AG08395 (cell line): ENCODE results near the gene NOC4L.
A peak's percentile ranks its signal among the peaks of the same experiment; 100 is the strongest.

Experiments
- DNase-seq: peaks from one replicate; pipeline ENCODE4 v3.0.0; 2012; ENCODE audit warnings: mixed read lengths, low spot score

Gene NOC4L

DNA sequence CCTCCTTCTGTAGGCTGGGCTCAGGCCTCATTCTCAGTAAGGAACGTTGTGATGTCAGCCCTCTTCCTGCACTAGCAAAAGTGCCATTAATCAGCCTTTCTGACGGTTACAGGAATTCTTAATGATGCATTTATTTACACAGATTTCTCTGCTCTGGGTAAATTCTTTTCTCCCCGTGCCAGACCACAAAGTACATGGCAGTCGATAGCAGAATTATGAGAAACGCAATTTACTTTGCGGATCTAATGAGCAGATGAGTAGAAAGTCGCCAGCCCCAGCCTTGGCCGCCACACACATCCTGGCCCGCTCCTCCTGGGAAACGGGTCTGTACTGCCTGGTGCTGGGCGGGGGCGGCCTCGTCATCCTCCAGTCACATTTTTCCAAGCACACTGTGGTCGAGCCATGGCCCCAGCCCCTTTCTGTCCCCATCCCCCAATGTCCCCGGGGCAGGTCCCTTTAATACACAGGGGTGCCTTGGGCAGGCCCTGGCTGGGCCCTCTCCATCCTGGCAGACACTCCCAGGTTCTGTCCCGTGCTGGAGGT is 25.9 kb downstream of the NOC4L start:
- peak; percentile 52 for DNase-seq

GRCh38 chr12:132170637-132171292 is 26.5 kb downstream of the NOC4L start:
- no peak for DNase-seq

GRCh38 chr12:132171293-132171967 is 27.2 kb downstream of the NOC4L start:
- DNase-seq, result no peak

DNA sequence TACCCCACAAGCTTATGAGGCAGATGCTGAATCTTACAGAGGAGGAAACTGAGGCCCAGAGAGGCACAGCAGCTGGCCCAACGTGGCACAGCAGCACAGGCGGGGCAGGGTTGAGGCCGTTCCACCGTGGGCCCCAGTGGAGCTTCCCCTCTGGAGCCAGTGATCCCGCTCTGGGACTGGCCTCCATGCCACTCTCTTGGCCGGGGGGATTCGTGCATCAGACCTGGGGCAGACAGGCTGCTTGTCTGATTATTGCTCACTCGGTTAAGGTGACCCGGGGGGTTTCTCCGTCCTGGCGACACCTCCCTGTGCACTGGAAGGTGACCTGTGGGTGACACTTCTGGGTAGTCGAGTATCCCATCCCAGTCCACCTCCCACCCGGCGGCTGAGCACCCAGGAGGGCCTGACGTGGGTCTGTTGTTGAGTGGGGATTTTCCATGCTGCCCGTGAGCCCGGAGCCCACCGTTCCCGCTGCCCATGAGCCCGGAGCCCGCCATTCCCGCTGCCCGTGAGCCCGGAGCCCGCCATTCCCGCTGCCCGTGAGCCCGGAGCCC is 27.8 kb downstream of the NOC4L start:
- DNase-seq, result no peak

DNA sequence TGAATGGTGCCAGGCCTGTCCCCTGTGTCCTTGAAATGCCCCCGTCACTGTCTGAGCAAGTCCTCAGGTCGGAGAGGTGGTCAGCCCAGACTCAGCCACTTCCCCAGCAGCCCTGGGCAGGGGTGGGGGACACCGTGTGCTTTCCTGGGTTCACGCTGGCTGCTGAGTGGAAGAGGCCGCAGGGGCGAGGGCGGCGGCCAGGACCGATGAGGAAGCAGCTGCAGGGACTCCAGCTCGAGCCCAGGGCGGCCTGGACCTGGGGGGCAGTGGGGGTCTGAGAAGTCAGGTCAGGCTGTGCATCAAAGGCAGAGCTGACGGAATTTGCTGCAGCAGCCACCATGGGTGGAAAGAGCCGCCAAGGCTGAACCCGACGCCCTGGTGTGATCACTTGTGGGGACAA is 28.4 kb downstream of the NOC4L start:
- no peak for DNase-seq

GRCh38 chr12:132173135-132174014 is 29.1 kb downstream of the NOC4L start:
- no peak for DNase-seq

- DNase-seq, result no peak
Observed at GRCh38 chr12:132174015-132174838, 30.0 kb downstream of the NOC4L start.

DNA sequence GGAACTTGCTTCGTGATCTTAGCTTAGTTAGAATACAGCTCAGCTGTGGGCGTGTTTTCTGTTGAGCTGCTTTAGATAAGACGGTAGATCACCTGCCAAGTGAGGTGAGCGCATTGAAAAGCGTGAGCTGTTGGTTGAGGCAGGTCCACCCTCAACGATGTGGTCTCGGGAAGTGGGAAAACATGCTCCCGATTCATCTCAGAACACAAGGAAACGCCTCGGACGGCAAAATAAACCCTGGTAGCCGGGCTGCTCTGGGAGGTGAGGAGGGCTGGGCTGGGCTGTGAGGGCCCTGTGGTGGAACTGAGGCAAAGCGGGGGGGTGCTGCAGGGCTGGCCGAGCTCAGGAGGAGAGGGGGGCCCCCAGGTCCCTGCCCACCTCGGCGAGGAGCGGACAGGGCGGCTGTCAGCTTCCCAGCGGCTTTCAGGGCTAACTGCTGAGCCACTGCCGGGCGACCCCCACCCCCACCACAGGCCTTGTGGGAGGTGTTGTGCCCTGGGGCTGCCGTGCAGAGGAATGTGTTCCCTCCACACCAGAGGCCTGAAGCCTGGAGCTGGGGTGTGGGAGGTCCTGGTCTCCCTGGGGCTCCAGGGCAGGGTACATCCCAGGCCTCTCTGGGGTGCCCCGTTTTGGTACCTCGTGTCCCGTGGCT is 30.7 kb downstream of the NOC4L start:
- DNase-seq, result no peak

DNA sequence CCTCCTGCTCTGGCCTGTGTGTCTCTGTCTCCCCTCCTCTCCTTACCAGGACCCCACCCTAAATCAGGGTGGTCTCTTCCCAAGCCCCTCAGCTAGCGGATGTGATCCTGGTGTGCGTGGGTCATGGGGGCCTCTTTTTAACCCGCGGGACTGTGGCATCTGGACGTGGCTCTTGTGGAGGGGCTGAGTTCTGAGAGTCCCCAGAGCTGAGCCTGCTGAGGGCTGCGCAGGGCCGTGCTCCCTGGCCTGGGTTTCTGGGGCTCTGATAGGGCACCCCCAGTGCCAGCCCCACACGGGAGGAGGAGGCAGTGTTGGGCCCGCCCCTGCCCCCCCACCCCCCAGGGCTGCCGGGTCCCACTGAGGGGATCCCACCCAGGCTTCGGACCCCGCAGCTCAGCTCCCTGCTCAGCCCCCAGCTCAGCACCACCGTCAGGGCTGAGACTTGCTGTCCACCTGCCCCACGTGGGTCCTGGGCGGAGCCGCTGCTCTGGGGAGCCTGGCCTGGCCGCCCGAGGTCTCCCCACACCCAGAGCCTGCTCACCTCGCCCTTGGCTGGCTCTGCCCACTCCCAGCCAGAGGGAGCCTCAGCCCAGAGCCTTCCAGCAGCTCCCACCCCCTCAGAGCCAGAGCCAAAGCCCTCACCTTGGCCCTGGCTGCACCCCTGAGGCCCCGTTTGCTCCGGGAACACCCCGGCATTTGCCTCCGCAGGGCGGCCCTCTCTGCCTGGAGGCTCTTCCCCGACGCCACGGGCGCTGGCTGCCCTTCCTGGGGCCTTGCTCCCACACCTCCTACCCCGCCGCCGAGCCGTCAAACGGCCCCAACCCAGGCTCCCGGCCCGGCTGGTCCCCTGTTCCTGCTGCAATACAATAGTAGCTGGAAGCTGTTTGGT is 31.5 kb downstream of the NOC4L start:
- DNase-seq, result no peak

DNA sequence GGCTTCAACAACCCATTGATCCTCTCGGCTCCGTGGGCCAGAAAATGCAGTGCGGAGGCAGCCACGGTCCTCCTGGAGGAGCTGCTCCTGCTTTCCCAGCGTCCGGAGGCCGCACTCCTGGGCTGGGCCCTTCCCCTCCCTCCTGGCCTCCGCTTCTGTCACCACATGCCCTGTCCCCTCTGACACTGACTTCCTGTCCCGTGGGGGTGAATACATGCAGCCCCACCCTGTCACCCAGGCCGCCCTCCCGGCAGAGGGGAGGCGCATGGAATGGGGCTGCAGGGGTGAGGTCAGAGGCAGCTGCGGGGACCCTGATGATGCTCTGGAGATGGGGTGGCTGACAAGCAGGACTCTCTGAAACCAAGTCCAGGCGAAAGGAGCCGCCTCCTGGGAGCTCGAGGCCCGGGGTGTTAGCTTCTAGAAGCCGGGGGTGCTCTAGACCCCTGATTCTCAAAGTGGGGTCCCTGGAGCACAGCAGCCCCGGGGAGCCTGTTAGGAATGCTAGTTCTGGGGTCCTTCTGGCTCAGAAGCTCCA is 32.2 kb downstream of the NOC4L start:
- no peak for DNase-seq

DNA sequence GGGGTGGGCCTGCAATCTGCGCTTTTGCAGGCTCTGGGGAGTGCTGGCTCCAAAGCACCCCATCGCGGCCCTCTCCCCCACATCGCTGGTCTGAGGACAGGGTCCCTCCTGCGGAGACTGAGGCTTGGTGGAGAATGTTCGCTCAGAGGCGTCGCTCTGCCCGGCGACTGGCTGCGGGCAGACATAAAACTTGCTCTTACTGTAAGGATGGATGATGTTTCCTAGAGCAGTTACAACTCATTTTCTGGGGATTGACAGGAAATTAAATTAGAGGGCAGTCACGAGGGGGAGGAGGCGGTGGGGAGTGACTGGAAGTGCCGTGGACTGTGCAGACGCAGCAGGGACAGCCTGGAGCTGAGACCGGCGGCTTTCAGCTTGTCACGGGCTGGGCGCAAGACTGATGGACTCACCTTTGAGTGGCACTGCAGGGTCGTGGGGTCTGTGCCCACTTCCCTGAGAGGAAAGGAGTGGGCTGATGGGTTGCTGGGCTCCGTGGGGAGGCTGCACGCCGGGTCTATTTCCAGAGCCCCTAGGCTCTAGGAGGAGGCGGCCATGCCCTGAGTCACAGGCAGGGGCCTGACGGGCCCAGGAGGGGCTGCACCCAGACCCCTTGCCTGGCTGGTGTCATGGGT is 32.8 kb downstream of the NOC4L start:
- no peak for DNase-seq

DNA sequence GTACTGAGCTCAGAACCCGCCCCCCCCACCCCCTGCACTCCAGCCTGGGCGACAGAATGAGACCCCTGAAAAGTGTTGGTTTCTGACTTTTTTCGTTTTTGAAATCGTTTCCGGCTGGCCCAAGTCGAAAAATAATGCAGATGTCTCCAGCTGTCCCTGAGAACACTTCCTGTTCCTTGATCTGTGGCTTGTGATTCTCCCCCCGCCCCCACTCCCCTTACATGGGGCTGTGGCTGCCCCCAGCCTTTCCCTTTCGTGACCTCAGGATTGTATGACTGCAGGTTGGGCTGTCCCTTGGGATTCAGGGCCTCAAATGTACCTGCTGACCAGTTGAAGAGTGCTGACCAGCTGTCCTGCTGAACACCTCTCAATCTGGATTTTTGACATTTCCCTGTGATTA is 34.1 kb downstream of the NOC4L start:
- DNase-seq, result no peak

DNA sequence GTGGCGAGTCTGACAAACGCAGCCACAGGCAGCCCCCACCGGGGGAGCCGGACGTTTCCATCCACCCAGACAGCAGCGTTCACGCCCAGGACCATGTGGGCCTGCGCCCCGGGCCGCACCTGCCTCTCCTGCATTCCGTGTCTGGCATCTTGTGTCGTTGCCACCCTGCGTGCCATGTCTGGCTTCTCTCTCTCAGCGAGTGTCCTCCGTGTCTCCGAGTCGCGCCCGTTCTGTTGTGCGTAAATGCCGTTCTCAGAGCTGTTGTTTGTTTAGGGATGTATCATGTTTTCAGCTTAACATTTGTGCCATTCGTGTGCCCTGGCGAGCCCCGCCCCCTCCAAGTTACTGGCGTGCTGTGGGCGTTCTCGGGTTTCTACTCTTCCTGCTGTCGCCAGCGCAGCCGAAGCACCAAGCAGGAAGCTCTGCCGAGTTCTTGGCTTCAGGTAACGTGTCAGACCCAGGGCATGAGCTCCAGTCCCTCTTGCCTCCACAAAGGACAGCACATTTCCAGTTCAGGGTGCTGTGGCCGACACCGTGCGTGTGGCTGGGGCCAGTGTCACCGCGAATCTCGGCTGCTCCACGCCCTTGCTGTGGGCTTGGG is 34.6 kb downstream of the NOC4L start:
- DNase-seq, result no peak

DNA sequence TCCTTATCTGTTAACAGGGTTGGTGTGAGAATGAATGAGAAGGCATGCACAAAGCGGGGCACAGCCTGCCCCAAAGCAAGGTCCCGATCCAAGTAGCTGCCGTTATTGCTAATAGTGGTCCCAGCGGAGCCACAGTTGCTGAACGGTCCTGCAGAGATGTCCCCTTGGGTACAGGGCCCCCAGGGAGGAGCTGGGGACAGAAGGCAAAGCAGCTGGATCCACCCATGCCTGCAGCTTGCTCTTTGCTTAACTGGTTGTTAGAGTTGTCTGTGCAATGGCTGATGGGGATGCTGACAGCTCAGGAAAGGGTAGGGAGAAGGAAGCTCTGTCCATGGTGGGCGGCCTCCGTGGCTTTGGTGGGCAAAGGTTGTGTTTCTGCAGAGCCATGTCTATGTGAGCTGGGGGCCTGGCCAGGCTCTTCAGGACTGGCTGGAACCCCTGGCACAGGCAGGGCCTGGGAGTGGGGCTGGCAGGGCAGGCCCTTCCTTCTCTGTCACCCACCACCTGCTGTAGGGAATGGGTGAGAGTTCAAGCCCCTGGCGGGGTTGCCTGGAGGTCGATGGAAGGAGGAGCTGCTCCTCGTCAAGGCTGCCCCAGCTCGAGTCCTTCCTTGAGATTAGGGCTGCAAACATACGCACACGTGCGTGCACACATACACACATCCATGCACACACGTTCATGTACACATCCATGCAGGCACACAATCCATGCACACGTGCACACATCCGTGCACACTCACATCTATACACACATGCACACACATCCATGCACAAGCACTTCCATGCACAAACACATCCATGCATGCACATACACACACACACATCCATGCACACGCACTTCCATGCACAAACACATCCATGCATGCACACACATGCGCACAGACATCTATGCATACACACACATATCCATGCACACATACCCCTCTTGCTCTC is 35.4 kb downstream of the NOC4L start:
- no peak for DNase-seq

DNA sequence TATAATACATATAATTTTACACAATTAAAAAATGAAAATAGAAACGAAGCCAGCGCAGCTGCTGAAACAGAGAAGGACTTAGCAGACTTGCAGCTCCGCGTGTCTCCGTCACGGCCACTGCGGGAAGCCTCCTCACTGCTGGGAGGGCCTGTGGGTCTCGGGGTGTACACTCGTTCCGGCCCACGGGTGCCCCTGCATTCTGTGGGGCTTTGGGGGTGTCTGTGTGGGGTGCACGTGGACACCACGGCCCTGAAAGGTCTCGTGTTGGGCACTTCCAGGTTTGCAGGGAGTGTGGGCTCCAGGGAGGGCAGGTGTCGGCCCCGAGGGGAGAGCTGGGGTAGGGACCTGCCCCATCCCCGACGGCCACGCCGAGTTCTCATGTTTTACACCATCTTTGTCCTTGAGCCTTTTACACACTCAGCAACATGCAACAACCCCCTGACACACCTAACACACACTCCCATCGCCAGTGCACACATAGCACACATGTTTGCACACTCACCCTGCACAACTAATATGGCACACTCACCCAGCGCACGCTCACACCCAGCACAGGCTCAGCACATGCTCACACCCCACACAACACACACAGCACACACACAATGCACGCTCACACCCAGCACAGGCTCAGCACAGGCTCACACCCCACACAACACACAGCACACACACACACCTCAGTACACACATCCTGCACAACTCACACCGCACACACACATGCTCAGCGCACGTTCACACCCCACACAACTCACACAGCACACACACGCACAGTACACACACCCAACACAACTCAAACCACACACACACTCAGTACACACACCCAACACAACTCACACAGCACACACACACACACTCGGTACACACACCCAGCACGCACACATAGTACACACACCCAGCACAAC is 36.6 kb downstream of the NOC4L start:
- no peak for DNase-seq

DNA sequence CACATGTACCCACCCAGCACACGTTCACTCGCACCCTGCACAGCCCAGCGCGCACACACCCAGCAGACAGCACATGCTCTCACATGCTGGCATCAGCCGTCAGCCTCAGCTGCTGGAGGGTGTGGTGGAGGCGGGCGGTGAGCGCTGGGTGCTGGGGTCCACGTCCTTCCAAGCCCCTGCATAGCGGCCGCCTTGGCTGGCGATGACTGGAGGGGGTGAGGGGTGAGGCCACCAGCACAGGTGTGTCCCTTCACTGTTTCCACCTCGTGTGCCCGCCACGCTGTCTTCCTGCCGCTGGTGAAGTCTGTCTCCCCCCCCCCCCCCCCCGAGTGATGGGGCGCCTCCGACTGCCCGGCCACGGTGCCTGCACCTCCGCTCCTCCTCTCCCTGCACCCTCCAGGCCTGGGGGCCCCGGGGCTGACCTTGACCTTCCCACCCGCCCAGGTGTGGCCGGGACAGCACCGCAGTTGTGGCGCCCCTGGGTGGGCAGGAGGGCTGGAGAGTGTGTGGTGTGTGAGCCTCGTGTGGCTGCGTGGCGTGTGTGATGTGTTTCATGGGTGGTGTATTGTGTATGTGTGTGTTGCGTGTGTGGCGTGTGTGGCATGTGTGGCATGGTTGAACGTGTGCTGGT is 37.4 kb downstream of the NOC4L start:
- no peak for DNase-seq
